NOMO-1 treated with DMSO at 0.1 percent for 48 hours (cell line): ENCODE results near the gene MRGPRG.

Source experiments
- DNase-seq: peaks from one replicate; lab custom pipeline; 2025; ENCODE audit not compliant: unreplicated experiment; lab: John Stamatoyannopoulos, UW

Gene MRGPRG

GRCh38 chr11:3195251-3196160 is 23.1 kb downstream of the MRGPRG start:
- peak; percentile 3 for DNase-seq

GRCh38 chr11:3194016-3194816 is 24.4 kb downstream of the MRGPRG start:
- DNase-seq = no peak

- DNase-seq = no peak
Observed at GRCh38 chr11:3193373-3194015, 25.1 kb downstream of the MRGPRG start.

GRCh38 chr11:3192511-3193372 is 25.9 kb downstream of the MRGPRG start:
- no peak for DNase-seq

- no peak for DNase-seq
Observed at GRCh38 chr11:3191586-3192324, 26.9 kb downstream of the MRGPRG start.

GRCh38 chr11:3190600-3190999 is 28.0 kb downstream of the MRGPRG start:
- DNase-seq = no peak

GRCh38 chr11:3189886-3190583 is 28.6 kb downstream of the MRGPRG start:
- no peak for DNase-seq

- DNase-seq = no peak
Observed at GRCh38 chr11:3189196-3189843, 29.3 kb downstream of the MRGPRG start.

GRCh38 chr11:3188496-3189195 is 30.0 kb downstream of the MRGPRG start:
- DNase-seq = no peak

- no peak for DNase-seq
Observed at GRCh38 chr11:3186166-3186953, 32.3 kb downstream of the MRGPRG start.

- DNase-seq = no peak
Observed at GRCh38 chr11:3184732-3185347, 33.8 kb downstream of the MRGPRG start.

GRCh38 chr11:3183523-3183922 is 35.1 kb downstream of the MRGPRG start:
- DNase-seq = no peak

GRCh38 chr11:3182462-3182852 is 36.2 kb downstream of the MRGPRG start:
- no peak for DNase-seq

- DNase-seq = no peak
Observed at GRCh38 chr11:3181725-3182461, 36.7 kb downstream of the MRGPRG start.

- no peak for DNase-seq
Observed at GRCh38 chr11:3180869-3181268, 37.7 kb downstream of the MRGPRG start.

GRCh38 chr11:3178349-3178748 is 40.3 kb downstream of the MRGPRG start:
- no peak for DNase-seq
